HepG2 (cell line): ENCODE data around the gene ASXL1. TPM values are rescaled to one million over a fixed set of nuclear protein-coding genes. Genes with fewer than 3 reads are reported as not detected.
A peak's percentile ranks its signal among the peaks of the same experiment; 100 is the strongest.

Experiments used
- AGO2 ChIP-seq: fragments of 200-400 bp; formaldehyde crosslinking; optimal IDR thresholded peaks from 2 replicates; pipeline ENCODE3; 2017; ENCODE audit warnings: mild to moderate bottlenecking, low read depth, low read length, moderate library complexity
- AKAP8 ChIP-seq: sonication (generic); formaldehyde crosslinking; IDR thresholded peaks from 2 replicates; pipeline ENCODE4 v1.5.1; 2020; ENCODE audit warnings: mild to moderate bottlenecking, missing genetic modification reagents
- ARHGAP35 ChIP-seq: sonication (generic); formaldehyde crosslinking; IDR thresholded peaks from 2 replicates; pipeline ENCODE4 v1.9.0; 2022; ENCODE audit warnings: mild to moderate bottlenecking, inconsistent platforms, moderate library complexity, missing genetic modification reagents, borderline replicate concordance
- ASH2L ChIP-seq: fragments of 300-600, 200-600 bp; sonication (generic); IDR thresholded peaks from 2 replicates; pipeline ENCODE4 v1.7.0; 2017; ENCODE audit warnings: low read depth, mild to moderate bottlenecking, moderate library complexity, mixed read lengths, low read length; ENCODE audit not compliant: insufficient read length
- EP300 ChIP-seq, 3 experiments: sonication (generic) in 1 of 3; formaldehyde crosslinking in 1 of 3; IDR thresholded peaks; 2 replicates each; pipeline versions ENCODE4 v1.5.1 to v1.6.1; 2011 to 2020; ENCODE audit warnings: low read depth in 2 of 3, low read length in 2 of 3, borderline replicate concordance in 1 of 3, improper control_type of control experiment in 1 of 3, mild to moderate bottlenecking in 1 of 3, missing genetic modification reagents in 1 of 3, moderate library complexity in 1 of 3
- ETV6 ChIP-seq: sonication (generic); formaldehyde crosslinking; conservative IDR thresholded peaks from 2 replicates; pipeline ENCODE4 v1.4.0; 2020; ENCODE audit warnings: missing genetic modification reagents
- FOXK2 ChIP-seq: fragments of 450-650 bp; IDR thresholded peaks from 2 replicates; pipeline ENCODE4 v1.6.1; 2016
- HMG20B ChIP-seq: conservative IDR thresholded peaks from 2 replicates; pipeline ENCODE4 v1.6.1; 2016; ENCODE audit warnings: missing genetic modification reagents, missing compliant biosample characterization
- HOXD1 ChIP-seq: sonication (generic); formaldehyde crosslinking; IDR thresholded peaks from 2 replicates; pipeline ENCODE4 v1.5.0; 2020; ENCODE audit warnings: missing genetic modification reagents
- KDM2A ChIP-seq: sonication (generic); formaldehyde crosslinking; IDR thresholded peaks from 2 replicates; pipeline ENCODE4 v1.4.0; 2020; ENCODE audit warnings: low read depth, missing genetic modification reagents, borderline replicate concordance
- KDM3A ChIP-seq: IDR thresholded peaks from 2 replicates; pipeline ENCODE4 v1.6.1; 2018; ENCODE audit warnings: low read depth, missing compliant biosample characterization
- MTF1 ChIP-seq: sonication (generic); formaldehyde crosslinking; IDR thresholded peaks from 2 replicates; pipeline ENCODE4 v1.5.0; 2020; ENCODE audit warnings: missing genetic modification reagents
- THRA ChIP-seq: sonication (generic); formaldehyde crosslinking; IDR thresholded peaks from 2 replicates; pipeline ENCODE4 v1.4.0; 2020; ENCODE audit warnings: missing genetic modification reagents, borderline replicate concordance
- ZFP36 ChIP-seq: fragments of 150-350 bp; IDR thresholded peaks from 2 replicates; pipeline ENCODE4 v1.6.1; 2018; ENCODE audit warnings: borderline replicate concordance, low read length, low read depth; ENCODE audit not compliant: partially characterized antibody
- ZNF318 ChIP-seq: sonication (generic); formaldehyde crosslinking; IDR thresholded peaks from 2 replicates; pipeline ENCODE4 v1.4.0; 2020; ENCODE audit warnings: mild to moderate bottlenecking, missing genetic modification reagents
- ZNF660 ChIP-seq: sonication (generic); formaldehyde crosslinking; IDR thresholded peaks from 2 replicates; pipeline ENCODE4 v1.5.1; 2020; ENCODE audit warnings: mild to moderate bottlenecking, low read depth, missing genetic modification reagents, borderline replicate concordance
- ZNF713 ChIP-seq: sonication (generic); formaldehyde crosslinking; IDR thresholded peaks from 2 replicates; pipeline ENCODE4 v1.4.0; 2020; ENCODE audit warnings: mild to moderate bottlenecking, missing genetic modification reagents
- polyA plus RNA-seq, 8 experiments: library from polyadenylated mRNA; depleted of rRNA in 3 of 8; stranded (reverse) in 7 of 8; unstranded in 1 of 8; fragments of >200 nt; fragmentation: Illumina TruSeq in 4 of 8; extraction: Trizol in 4 of 8; gene quantifications; 2 replicates each; pipeline versions ENCODE4 v1.2.1 to v1.2.3, GENCODE V29; 2011 to 2016; ENCODE audit warnings: low read depth in 4 of 8, missing spikeins in 1 of 8, mixed read lengths in 1 of 8; ENCODE audit not compliant: insufficient read depth in 1 of 8
- total RNA-seq, 5 experiments: library from RNA; depleted of rRNA; stranded (reverse); fragments of >200 nt; fragmentation: Illumina TruSeq; extraction: Trizol; gene quantifications; 2 replicates each; pipeline ENCODE4 v1.2.3, GENCODE V29; 2016; ENCODE audit warnings: low read depth in 1 of 5
- TF ChIP-seq, protein P1 (sequence below): sonication (generic); formaldehyde crosslinking; IDR thresholded peaks from 2 replicates; pipeline ENCODE4 v1.5.0; 2020; ENCODE audit warnings: missing genetic modification reagents

Gene ASXL1
- total and polyA plus RNA-seq, 2 of the 13 experiments (the other 11 are each of a cell fraction or from before 2014, with no cell fraction given): 62.1 to 74.8 TPM

GRCh38 chr20:32344835-32345506 is 13.2 kb upstream of the ASXL1 start (continued):
- no peak for TF ChIP-seq ZNF318 (CRISPR knock-in tag)
- TF ChIP-seq ZFP36: no peak
- no peak for TF ChIP-seq AKAP8 (CRISPR knock-in tag)
- TF ChIP-seq ETV6: no peak
- TF ChIP-seq HOXD1 (CRISPR knock-in tag): no peak
- TF ChIP-seq ARHGAP35: no peak
- TF ChIP-seq ASH2L: no peak
- TF ChIP-seq FOXK2: no peak
- TF ChIP-seq ZNF660 (CRISPR knock-in tag): no peak
- no peak for TF ChIP-seq MTF1 (CRISPR knock-in tag)
- no peak for TF ChIP-seq EP300 (IDR thresholded peaks at IDR 0.05; ENCODE audit: low read depth in 2 of 2, low read length in 2 of 2)
- TF ChIP-seq EP300 (CRISPR knock-in tag; IDR thresholded peaks at IDR 0.05; ENCODE audit: borderline replicate concordance): peak; percentile 46; the same call in 1 of the 2 replicates
- TF ChIP-seq ZNF713 (CRISPR knock-in tag): no peak
- TF ChIP-seq KDM2A (CRISPR knock-in tag): peak; percentile 43; the same call in 1 of the 2 replicates
- TF ChIP-seq AGO2: no peak
- peak; percentile 41; the same call in 1 of the 2 replicates for TF ChIP-seq HMG20B (CRISPR knock-in tag)
- TF ChIP-seq KDM3A: peak; percentile 47; the same call in 1 of the 2 replicates
- TF ChIP-seq, protein P1, sequence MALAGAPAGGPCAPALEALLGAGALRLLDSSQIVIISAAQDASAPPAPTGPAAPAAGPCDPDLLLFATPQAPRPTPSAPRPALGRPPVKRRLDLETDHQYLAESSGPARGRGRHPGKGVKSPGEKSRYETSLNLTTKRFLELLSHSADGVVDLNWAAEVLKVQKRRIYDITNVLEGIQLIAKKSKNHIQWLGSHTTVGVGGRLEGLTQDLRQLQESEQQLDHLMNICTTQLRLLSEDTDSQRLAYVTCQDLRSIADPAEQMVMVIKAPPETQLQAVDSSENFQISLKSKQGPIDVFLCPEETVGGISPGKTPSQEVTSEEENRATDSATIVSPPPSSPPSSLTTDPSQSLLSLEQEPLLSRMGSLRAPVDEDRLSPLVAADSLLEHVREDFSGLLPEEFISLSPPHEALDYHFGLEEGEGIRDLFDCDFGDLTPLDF (CRISPR knock-in tag): no peak
- TF ChIP-seq THRA (CRISPR knock-in tag): peak; percentile 65; the same call in 1 of the 2 replicates
